Lung microvascular endothelial cell (primary cell): ENCODE measurements around the gene TREML2. TPM values are rescaled to one million over a fixed set of nuclear protein-coding genes. Genes with fewer than 3 reads are reported as not detected.
A peak's percentile ranks its signal among the peaks of the same experiment; 100 is the strongest.

Experiments used
- DNase-seq, 2 donors: peaks; one replicate each; pipeline versions ENCODE4 v3.0.0 to v3.0.0-alpha.2; 2010; ENCODE audit warnings: low read depth in 2 of 2
- total RNA-seq: library from RNA; depleted of rRNA; stranded (reverse); fragments of >200 nt; gene quantifications from 2 replicates; pipeline ENCODE4 v1.2.1, GENCODE V29; 2014

TREML2 gene
- total RNA-seq, 1 donor from 2014 or later = not detected

GRCh38 chr6:41150671-41151070 is 50.3 kb downstream of the TREML2 start:
- DNase-seq = peak in 1 of 2 donors; percentile 5

- DNase-seq = no peak
These were observed 53.0 kb downstream of the TREML2 start for GRCh38 chr6:41147917-41148316.

Other genes starting within 250 kb of the TREML2 start
- gene UNC5CL, start 161.9 kb downstream of the TREML2 start, total RNA-seq = under 0.01 TPM in 2 replicates
- not detected in 2 replicates for gene TSPO2, start 158.7 kb downstream of the TREML2 start, total RNA-seq
- not detected in 2 replicates for gene APOBEC2, start 147.9 kb downstream of the TREML2 start, total RNA-seq
- gene OARD1, start 128.8 kb downstream of the TREML2 start, total RNA-seq = 8.5 TPM in 2 replicates
- 10.7 and 10.9 TPM in 2 replicates for gene NFYA, start 128.2 kb downstream of the TREML2 start, total RNA-seq
- gene TREML1, start 46.8 kb downstream of the TREML2 start, total RNA-seq = not detected in 2 replicates
- gene TREM2, start 38.0 kb downstream of the TREML2 start, total RNA-seq = not detected in 2 replicates
- gene TREML4, start 27.2 kb upstream of the TREML2 start, total RNA-seq = not detected in 2 replicates
- gene TREM1, start 85.5 kb upstream of the TREML2 start, total RNA-seq = not detected in 2 replicates
- not detected in 2 replicates for gene NCR2, start 134.5 kb upstream of the TREML2 start, total RNA-seq